ENCODE measurements around the gene GGACT. TPM values are rescaled to one million over a fixed set of nuclear protein-coding genes. Genes with fewer than 3 reads are reported as not detected.

Gene GGACT
- total and polyA plus RNA-seq, 2 experiments from 2014 or later, result 0.70 to 5.6 TPM

DNA sequence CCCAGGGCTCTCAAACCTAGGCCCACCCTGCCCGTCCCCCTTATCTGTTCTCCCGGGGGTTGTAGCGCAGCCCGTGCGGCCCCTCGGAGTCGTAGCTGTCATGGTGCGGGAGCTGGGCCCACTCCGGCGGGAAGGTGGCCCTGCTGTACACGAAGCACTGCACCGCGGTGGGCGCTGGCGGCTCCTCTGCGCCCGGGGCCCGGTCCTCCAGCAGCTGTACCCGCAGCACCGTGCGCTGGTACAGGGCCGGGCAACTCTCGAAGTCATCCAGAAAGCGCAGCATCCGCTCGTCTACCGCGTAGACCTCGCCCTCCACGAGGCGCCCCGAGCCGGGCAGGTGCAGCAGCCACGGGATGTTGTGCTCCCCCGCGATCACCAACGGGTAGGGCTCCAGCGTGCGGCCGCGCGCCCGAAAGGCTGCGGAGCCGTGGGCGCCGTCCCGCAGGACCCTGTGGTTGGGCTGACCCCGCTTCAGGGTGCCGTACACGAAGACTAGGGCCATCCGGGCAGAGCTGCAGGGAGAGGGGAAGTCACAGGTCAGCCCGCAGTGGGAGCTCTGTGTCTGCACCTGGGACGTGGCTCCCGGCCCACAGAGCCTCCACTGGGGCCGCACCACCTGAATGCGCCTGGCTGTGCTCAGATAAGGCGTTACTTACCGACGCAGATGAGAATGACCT, 56.4 kb downstream of the GGACT start:
- Histone ChIP-seq H3K4me1 (ENCODE audit: insufficient read depth) (no peaks in the 10 kb centered on the region), H3K27ac (no peak overlapping the region), H3K4me2 (no peak overlapping the region), H3K4me3 (no peak overlapping the region), H3K27me3 (no peaks in the 10 kb centered on the region), H2AFZ (no peak overlapping the region), H3K9me3 (ENCODE audit: low read depth) (no peaks in the 10 kb centered on the region), H3K9me2 (replicated peaks; ENCODE audit: insufficient read depth) (no peaks in the 10 kb centered on the region), H4K20me1 (ENCODE audit: insufficient read depth, poor library complexity, severe bottlenecking) (no peaks in the 10 kb centered on the region), H3K79me2 (no peaks in the 10 kb centered on the region), H3K36me3 (replicated peaks; ENCODE audit: insufficient read depth, low read depth) (no peaks in the 10 kb centered on the region)
- 98% methylated on average over 51 of the region's 60 CpGs for WGBS (ENCODE audit: low lambda C conversion rate, missing lambda C conversion rate)
- DNase-seq (ENCODE audit: low spot score), result no peak
- TF ChIP-seq, protein P1, sequence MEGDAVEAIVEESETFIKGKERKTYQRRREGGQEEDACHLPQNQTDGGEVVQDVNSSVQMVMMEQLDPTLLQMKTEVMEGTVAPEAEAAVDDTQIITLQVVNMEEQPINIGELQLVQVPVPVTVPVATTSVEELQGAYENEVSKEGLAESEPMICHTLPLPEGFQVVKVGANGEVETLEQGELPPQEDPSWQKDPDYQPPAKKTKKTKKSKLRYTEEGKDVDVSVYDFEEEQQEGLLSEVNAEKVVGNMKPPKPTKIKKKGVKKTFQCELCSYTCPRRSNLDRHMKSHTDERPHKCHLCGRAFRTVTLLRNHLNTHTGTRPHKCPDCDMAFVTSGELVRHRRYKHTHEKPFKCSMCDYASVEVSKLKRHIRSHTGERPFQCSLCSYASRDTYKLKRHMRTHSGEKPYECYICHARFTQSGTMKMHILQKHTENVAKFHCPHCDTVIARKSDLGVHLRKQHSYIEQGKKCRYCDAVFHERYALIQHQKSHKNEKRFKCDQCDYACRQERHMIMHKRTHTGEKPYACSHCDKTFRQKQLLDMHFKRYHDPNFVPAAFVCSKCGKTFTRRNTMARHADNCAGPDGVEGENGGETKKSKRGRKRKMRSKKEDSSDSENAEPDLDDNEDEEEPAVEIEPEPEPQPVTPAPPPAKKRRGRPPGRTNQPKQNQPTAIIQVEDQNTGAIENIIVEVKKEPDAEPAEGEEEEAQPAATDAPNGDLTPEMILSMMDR (IDR thresholded peaks at IDR 0.05; ENCODE audit: poor library complexity), result no peak
- no peak for TF ChIP-seq EZH2phosphoT487 (IDR thresholded peaks at IDR 0.05; ENCODE audit: low read depth, severe bottlenecking, unreplicated experiment)
- TF ChIP-seq EZH2 (IDR thresholded peaks at IDR 0.05; ENCODE audit: borderline replicate concordance), result no peak

DNA sequence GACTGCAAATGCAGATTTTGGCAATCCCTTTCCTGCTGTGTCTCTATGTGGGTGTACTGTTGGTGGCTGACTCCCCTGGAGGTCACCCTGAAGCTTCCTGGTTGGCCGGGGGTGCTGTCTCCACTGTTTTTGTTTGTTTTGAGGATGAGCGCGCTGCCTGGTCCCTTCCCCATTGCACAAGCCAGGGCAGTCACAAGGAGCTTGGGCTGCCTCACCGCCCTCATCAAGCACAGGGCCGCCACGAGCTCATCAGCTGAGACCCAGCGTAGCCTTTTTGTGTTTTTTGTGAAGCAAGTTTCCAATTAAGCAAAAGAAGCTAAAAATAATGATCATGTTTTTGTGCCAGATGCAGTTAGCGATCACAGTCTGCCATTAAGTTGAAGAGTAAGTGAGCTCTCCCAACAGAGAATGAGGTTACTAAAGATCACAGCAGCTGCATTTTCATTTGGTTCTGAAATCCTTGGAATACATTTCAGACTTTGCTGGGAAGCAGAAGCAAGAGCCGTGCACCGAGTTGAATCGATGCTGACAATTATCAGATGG, 57.8 kb downstream of the GGACT start:
- H3K79me2 ChIP-seq, result no peaks in the 10 kb centered on the region
- H3K4me2 ChIP-seq, result no peak overlapping the region
- H3K9me2 ChIP-seq (replicated peaks; ENCODE audit: insufficient read depth), result no peaks in the 10 kb centered on the region
- H3K4me1 ChIP-seq (ENCODE audit: insufficient read depth), result no peaks in the 10 kb centered on the region
- DNase-seq (ENCODE audit: low spot score), result no peak
- H3K9me3 ChIP-seq (ENCODE audit: low read depth), result no peaks in the 10 kb centered on the region
- no peak overlapping the region for H3K27ac ChIP-seq
- no peak overlapping the region for H2AFZ ChIP-seq
- no peaks in the 10 kb centered on the region for H3K36me3 ChIP-seq (replicated peaks; ENCODE audit: insufficient read depth, low read depth)
- no peak overlapping the region for H3K4me3 ChIP-seq
- no peaks in the 10 kb centered on the region for H3K27me3 ChIP-seq
- 82% methylated on average over 11 of the region's 11 CpGs for WGBS (ENCODE audit: low lambda C conversion rate, missing lambda C conversion rate)
- TF ChIP-seq EZH2phosphoT487 (IDR thresholded peaks at IDR 0.05; ENCODE audit: low read depth, severe bottlenecking, unreplicated experiment), result no peak
- TF ChIP-seq, protein P1 (IDR thresholded peaks at IDR 0.05; ENCODE audit: poor library complexity), result no peak
- no peak for TF ChIP-seq EZH2 (IDR thresholded peaks at IDR 0.05; ENCODE audit: borderline replicate concordance)
- no peaks in the 10 kb centered on the region for H4K20me1 ChIP-seq (ENCODE audit: insufficient read depth, poor library complexity, severe bottlenecking)

- Histone ChIP-seq H3K27me3 (no peaks in the 10 kb centered on the region), H2AFZ (no peak overlapping the region), H3K4me3 (no peak overlapping the region), H3K79me2 (no peaks in the 10 kb centered on the region), H3K27ac (no peak overlapping the region), H3K9me3 (ENCODE audit: low read depth) (no peaks in the 10 kb centered on the region), H4K20me1 (ENCODE audit: insufficient read depth, poor library complexity, severe bottlenecking) (no peaks in the 10 kb centered on the region), H3K4me2 (no peak overlapping the region), H3K9me2 (replicated peaks; ENCODE audit: insufficient read depth) (no peaks in the 10 kb centered on the region), H3K36me3 (replicated peaks; ENCODE audit: insufficient read depth, low read depth) (no peaks in the 10 kb centered on the region), H3K4me1 (ENCODE audit: insufficient read depth) (no peaks in the 10 kb centered on the region)
- TF ChIP-seq EZH2 (IDR thresholded peaks at IDR 0.05; ENCODE audit: borderline replicate concordance) (no peak), EZH2phosphoT487 (IDR thresholded peaks at IDR 0.05; ENCODE audit: low read depth, severe bottlenecking, unreplicated experiment) (no peak)
- TF ChIP-seq, protein P1 (IDR thresholded peaks at IDR 0.05; ENCODE audit: poor library complexity), result no peak
- 91% methylated on average over 15 of the region's 15 CpGs for WGBS (ENCODE audit: low lambda C conversion rate, missing lambda C conversion rate)
- DNase-seq (ENCODE audit: low spot score), result no peak
Measured at GRCh38 chr13:100529666-100530377, 58.8 kb downstream of the GGACT start.

Measured in hepatocyte (in vitro differentiated cells).